AG09319 (cell line): ENCODE results near the gene TBX21.

Experiments
- DNase-seq: peaks from one replicate; pipeline ENCODE4 v3.0.0-alpha.2; 2010; ENCODE audit warnings: low read depth; ENCODE audit errors: extremely low read depth
- TF ChIP-seq, protein P1 (sequence below): IDR thresholded peaks from 2 replicates; pipeline ENCODE4 v1.5.1; 2011; ENCODE audit warnings: low read depth, mild to moderate bottlenecking, inconsistent platforms, low read length, moderate library complexity

TBX21 gene

DNA sequence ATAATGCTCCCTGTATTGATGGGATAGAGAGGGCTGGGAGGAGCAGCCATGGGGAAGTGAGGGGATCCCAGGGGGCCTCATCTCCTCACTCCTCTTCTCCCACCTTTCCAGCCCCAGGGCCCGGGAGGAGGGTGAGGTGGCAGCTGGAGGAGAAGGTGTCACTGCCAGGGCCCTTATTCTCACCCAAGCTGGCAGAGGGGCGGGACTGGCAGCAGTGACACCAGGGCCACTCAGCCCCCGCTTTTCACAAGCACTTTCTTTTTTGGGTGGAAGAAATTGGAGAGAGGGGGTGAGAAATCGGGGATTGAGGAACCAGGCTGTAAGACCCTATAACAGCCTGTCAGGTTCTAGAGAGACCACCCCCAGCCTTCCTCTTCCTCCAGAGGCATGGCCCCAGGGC is 2.4 kb upstream of the TBX21 start:
- TF ChIP-seq, protein P1, sequence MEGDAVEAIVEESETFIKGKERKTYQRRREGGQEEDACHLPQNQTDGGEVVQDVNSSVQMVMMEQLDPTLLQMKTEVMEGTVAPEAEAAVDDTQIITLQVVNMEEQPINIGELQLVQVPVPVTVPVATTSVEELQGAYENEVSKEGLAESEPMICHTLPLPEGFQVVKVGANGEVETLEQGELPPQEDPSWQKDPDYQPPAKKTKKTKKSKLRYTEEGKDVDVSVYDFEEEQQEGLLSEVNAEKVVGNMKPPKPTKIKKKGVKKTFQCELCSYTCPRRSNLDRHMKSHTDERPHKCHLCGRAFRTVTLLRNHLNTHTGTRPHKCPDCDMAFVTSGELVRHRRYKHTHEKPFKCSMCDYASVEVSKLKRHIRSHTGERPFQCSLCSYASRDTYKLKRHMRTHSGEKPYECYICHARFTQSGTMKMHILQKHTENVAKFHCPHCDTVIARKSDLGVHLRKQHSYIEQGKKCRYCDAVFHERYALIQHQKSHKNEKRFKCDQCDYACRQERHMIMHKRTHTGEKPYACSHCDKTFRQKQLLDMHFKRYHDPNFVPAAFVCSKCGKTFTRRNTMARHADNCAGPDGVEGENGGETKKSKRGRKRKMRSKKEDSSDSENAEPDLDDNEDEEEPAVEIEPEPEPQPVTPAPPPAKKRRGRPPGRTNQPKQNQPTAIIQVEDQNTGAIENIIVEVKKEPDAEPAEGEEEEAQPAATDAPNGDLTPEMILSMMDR: no peak
- no peak for DNase-seq

DNA sequence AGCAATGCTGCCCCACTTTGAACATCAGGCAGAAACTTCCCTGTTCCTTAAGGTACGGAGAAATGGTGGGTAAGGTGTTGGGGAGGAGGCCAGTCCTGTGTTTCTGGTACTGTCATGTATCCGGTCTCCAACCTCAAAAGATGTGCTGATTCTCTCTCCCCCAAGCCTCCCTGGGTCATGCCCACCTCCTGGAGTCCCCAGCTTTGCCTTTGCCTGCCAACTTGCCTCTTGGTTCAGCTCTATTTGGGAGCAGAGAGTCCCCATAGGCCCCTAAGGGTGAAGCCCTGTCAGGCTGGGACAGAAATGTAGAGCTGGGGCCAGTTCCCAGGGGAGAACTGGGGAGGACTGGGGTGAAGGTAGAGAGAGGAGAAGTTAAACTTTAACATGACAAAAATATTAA is 1.6 kb upstream of the TBX21 start:
- TF ChIP-seq, protein P1: no peak
- DNase-seq: no peak

DNA sequence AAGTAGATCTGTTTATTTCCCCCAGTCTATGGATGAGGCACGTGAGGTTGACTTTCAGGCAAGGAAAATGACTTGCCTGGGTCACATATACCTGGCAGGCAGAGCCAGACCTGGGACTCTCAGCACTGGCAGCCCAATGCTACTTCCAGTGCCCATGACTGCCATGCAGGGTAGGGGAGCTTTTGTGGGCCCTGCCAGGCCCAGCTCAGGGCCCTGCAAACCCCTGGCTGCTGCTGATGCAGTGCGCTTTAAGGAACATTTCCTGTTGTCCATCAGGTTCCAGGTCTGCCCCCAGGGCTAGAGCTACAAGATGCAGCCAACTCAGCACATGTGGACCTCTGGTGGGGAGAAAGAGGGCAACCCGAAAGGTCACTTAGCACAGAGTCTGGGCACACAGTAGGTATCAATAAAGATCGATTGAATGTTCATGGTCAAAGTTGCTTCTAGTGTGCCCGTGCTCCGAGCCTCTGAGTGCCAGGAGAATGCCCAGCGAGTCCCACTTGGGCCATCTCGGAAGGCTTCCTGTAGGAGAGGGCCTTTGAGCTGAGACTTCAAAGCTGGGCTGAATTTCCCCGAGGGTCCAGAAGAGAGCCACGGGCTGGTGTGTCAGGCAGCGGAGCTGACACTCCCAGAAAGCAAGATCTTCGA is 513 bp upstream of the TBX21 start:
- TF ChIP-seq, protein P1: no peak
- no peak for DNase-seq

DNA sequence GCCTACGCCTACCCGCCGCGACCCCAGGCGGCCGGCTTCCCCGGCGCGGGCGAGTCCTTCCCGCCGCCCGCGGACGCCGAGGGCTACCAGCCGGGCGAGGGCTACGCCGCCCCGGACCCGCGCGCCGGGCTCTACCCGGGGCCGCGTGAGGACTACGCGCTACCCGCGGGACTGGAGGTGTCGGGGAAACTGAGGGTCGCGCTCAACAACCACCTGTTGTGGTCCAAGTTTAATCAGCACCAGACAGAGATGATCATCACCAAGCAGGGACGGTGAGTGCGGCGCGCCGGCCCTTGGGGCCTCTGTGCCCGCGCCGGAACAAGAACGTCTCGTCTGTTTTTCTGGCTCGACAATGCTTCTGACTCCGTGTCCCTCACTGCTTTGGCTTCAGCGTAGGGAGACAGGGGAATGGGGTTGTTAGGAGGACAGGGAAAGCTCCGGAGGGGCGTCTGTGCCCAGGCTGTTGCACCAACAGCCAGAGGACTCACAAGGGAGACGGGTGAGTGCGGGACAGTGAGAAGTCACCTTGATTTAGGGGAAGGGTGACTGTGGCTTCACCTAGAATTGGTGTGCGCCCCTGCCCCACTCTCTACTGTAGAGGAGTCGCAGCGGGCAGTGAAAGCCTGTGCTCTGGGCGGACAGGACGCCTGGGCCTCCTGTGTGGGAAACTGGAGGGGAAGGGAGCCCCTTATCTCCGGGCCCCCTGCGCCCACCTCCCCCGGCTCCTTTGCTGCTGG is 806 bp downstream of the TBX21 start:
- DNase-seq: no peak
- TF ChIP-seq, protein P1: no peak

DNA sequence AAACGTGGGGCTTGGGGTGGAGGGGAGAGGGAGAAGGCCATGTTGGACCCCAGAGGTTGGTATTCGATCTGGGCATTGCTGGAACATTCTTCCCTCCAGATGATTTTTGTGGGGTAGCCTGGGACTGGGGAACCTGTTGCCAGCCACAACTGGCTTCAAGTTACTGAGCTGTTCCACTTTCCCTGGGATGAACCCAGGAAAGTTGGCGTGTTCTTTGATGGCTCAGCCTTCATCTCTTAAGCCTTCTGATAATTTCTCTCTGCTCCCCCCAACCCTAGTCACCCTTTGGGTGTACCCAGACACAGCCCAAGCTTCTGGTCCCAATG is 2.1 kb downstream of the TBX21 start:
- TF ChIP-seq, protein P1: no peak
- DNase-seq: no peak

DNA sequence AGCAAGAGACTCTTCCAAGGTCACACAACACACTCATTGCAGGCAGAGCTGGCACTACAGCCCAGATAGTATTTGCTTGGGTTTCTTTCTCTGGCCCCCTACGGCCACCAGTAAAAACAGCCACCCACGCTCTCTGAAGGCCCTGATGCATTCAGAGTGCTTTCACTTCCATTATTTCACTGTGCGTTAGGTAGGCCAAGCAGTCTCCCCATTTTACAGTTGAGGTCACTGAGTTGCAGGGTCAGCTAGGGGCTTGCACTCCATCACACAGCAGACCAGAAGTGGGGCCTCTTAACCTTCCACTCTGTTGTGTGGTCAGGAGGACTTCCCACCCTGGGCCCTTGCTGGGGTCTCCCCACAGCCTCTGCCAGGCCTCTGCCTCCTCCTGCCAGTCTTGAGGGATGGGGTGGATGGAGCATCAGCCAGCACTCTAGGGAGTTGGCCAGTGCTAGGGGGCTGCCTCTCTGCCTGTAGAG is 2.5 kb downstream of the TBX21 start:
- no peak for DNase-seq
- TF ChIP-seq, protein P1: no peak
